Femur (tissue), 1 donor: ENCODE measurements around the gene OSBPL8.

Experiments
- DNase-seq: peaks from one replicate; pipeline ENCODE4 v3.0.0-alpha.2; 2017

The OSBPL8 gene

DNA sequence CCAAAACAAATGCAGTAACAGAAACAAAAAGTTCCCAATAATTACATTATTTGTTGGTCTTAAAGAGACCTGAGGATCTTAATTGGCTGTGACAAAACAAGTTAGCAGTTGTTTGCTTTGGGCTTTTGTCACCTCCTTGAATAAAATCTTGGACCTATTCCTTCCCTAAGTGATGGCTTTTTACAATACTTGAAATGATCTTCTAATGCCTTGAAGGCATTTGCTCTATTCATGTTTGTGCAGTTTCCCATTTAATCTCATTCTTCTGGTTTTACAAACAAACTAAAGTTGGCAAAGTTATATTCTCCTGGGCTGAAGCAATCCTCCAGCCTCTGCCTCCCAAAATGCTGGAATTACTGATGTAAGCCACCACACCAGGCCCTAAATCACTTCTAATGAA, 98.8 kb downstream of the OSBPL8 start:
- DNase-seq = no peak

GRCh38 chr12:76457818-76458217, 101.8 kb downstream of the OSBPL8 start:
- no peak for DNase-seq

GRCh38 chr12:76457010-76457409, 102.6 kb downstream of the OSBPL8 start:
- DNase-seq = no peak

- DNase-seq = no peak
Measured at GRCh38 chr12:76455582-76456345, 103.8 kb downstream of the OSBPL8 start.

DNA sequence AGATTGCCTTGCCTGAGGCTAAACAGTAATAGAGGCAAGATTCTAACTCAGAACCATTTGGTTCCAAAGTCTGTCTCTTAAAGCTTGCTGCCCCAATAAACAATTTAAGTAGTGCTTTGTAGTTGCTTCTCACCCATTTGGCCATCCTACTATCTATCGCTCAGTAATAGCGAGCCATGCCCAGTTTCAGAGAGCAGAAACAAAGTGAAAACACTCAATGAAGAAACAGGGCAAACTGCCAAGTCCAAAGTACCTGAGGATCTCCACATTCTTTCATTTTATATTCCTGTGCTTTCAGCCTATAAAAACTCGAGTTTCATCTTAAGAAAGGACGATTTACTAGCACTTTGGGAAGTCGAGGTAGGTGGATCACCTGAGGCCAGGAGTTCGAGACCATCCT, 108.0 kb downstream of the OSBPL8 start:
- no peak for DNase-seq

- no peak for DNase-seq
Measured at GRCh38 chr12:76450690-76451089, 108.9 kb downstream of the OSBPL8 start.

- no peak for DNase-seq
Measured at GRCh38 chr12:76449993-76450392, 109.6 kb downstream of the OSBPL8 start.

GRCh38 chr12:76449583-76449982, 110.0 kb downstream of the OSBPL8 start:
- DNase-seq = no peak

DNA sequence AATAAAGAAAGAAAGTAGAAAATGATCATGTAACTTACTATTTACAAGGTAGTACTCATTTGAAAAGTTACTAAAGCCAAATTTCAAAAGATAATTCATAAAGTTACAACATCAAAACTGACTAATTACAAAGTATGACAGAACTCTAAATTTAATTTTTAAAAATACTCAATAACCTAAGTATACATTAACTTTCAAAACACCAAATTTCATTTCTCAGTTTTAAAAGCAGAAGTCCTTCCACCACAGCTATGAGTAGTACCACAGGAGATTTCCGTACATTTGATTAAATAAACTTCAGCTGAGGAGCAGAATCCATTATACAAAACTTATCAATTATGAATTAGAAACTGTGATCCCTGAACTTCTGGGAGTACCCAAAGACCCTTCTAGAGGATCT, 110.6 kb downstream of the OSBPL8 start:
- no peak for DNase-seq

GRCh38 chr12:76446090-76446489, 113.5 kb downstream of the OSBPL8 start:
- no peak for DNase-seq

DNA sequence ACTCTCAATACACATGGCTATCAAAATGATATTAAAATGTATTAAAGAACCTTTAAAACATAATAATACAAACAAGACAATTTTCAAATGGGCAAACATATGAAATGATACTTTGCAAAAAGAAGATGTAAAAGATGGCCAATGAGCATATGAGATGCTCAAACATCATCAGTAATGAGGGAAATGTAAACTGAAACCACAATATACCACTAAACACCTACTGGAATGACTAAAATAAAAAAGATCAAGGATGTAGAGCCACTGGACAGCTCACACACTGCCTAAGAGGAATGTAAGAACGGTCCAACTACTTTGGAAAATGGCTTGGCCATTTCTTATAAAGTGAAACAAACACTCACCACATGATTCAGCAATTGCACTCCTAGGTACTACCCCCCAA, 114.1 kb downstream of the OSBPL8 start:
- no peak for DNase-seq

GRCh38 chr12:76444408-76444984, 115.1 kb downstream of the OSBPL8 start:
- no peak for DNase-seq

GRCh38 chr12:76441016-76441415, 118.6 kb downstream of the OSBPL8 start:
- no peak for DNase-seq

DNA sequence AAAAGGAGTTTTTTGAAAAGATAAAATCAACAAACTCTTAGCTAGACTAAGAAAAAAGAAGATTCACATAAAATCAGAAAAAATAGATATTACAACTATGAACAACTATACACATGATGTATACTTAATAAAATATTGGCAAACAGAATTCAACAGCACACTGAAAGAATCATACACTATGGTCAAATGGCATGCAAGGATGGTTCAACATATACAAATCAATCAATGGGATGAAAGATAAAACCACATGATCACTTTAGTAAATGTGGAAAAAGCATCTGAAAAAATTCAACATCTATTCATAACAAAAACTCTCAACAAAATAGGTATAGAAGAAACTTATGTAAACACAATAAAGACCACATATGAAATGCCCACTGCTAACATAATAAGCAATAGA, 126.8 kb downstream of the OSBPL8 start:
- DNase-seq = no peak

DNA sequence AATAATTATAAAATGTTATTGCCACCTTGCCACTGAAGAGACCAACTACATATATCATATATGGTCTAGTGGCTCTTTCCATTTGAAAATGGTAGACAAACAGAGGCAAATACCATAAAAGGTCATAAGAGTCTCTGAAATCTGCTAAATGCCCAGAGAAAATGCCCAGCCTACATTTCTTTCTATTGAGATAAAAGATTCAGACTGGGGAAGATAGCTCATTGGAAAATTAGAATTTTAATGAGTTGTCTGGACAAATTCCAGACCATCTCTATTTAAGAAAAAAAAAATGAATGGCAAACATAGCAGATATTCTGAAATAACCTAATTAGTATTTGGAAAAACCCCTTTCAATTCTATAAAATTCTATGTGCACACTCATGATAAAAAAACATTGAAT, 131.5 kb downstream of the OSBPL8 start:
- no peak for DNase-seq

DNA sequence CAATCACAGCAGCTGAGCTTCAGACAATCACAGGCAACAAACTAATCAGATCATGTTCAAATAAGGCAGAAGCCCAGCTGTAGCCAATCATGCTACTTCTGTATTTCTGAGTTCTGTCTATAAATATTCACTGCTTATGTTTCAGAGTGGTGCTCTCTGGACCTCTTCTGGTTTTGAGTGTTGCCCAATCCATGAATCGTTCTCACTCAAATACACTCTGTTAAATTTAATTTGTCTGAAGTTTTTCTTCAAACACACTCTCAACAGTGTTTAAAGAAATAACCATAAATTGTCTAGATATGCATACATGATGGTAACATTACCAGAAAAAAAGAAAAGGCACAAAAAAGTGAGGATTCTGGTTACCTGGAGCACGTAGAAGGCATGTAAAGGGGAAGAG, 133.4 kb downstream of the OSBPL8 start:
- DNase-seq = no peak

GRCh38 chr12:76424941-76425340, 134.6 kb downstream of the OSBPL8 start:
- no peak for DNase-seq

DNA sequence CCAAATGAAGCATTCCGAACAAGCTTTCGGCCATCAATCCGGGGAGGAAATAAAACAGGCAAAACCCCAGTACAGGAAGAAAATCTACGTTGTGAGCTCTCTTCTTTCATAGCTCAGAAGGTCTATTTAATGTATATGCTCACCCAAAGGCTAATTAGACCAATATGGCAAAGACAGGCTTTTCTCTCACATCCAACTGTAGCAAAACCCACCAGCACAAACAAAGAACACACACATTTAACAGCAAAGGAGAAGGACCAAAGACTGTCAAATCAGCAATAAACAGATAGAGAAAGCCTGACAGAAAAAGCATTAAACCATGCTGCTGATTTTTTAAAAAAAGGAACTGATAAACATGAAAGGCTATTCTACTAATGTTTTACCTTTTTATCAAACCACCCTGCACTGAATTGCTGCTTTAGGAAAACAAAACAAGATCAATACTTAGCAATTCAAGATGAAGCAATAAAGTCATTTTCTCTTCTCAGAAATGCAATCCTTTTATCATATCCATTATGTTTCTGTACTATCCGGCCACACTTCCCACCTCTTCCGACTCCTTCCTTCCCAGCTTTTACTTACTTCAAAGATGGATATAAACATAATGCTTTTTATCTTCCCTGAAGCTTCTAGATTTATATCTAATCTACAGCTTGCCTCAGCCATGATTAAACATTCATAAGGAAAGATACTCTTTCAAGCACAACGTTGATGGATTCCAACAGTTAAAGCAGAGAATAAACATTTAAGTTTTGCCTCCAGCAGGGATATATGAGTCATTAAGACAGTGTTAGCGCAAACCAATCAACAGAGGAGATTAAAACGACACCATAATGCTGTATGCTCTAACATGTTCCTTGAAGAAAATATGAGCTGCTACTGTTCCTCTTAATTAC, 136.8 kb downstream of the OSBPL8 start:
- DNase-seq = no peak

GRCh38 chr12:76422154-76422542, 137.4 kb downstream of the OSBPL8 start:
- no peak for DNase-seq

GRCh38 chr12:76421046-76421445, 138.5 kb downstream of the OSBPL8 start:
- no peak for DNase-seq

DNA sequence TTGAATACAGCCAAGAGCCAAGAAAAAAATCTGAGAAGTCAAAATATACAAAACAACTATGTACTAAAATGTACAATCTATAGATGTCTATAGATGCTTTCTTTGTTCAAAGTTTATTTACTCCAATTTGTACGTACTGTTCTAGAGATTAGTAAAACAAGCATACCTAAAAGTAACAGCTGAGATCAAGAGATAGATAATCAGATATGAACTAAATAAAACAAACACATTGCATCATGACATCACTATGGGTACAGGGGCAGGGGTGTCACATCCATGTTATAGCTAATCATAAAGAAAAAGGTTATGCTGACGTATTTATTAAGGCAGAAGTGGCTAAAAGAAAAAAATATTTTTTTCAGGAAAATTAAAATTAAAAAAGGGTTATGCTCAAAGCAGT, 139.3 kb downstream of the OSBPL8 start:
- DNase-seq = no peak

DNA sequence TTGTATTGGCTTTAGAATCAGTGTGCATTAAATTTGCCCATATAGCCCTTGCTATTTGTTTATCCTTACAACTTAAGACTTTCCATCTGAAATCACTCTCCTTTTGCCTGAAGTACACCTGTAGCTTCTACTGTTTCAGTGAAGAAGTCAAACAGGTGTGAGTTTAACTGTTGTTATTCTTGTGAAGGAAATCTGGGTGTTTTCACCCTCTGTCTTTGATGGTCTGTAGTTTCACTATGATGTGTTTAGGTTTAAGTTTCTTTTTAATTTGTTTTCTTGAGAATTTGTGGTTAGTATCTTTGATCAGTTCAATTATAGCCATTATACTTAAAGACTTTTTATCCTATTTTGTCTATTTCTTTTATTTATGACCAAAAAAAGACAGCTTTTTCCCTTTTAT, 142.5 kb downstream of the OSBPL8 start:
- DNase-seq = no peak

GRCh38 chr12:76413121-76413520, 146.4 kb downstream of the OSBPL8 start:
- DNase-seq = no peak

DNA sequence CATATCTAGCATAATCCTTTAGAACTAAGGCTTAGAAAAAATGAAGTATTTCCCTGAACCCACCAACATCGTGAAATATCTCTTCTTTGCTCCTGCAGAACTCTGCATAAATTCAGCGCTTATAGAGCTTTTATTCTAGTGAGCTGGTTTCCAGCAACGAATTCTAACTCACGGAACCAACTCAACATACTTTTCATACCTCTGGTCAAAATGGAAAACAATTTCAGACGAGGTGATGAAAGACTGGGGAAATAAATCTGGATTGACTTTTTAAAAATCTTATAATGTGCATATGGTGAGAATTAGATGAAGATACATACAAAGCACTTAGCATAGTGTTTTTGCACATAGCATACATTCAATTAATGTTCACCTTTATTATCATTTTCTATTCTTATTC, 148.8 kb downstream of the OSBPL8 start:
- no peak for DNase-seq
